Amygdala (tissue), 56 donors: Measurements from ENCODE around the gene SLC44A5.
"Not testable (repeated sequence)": the region's sequence is repeated elsewhere in the genome, so short reads cannot be mapped to it uniquely, and the experiment has no call there.

Source experiments
- DNase-seq, 56 donors: peaks; one replicate each; lab custom pipeline; 2025; lab: John Stamatoyannopoulos, UW

SLC44A5 gene

GRCh38 chr1:75211648-75212047, 399.3 kb downstream of the SLC44A5 start:
- no peak for DNase-seq

DNA sequence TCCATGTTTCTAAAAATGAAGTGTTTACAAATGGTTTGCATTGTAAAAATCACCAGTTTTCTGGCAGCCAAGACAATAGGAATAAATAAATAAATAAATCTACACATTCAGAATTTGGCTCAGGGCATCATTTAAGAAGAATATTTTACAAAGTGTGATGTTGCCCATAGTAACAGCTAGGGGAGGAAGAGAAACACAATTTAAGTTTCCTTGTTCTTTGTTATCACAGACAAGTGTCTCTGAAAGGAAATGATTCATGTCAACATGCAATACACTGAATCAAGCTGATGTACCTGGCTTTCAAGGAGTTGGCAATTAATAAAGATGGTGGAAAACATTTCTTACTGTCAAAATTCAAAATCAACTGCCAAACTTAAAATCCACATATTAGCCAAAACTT, 402.1 kb downstream of the SLC44A5 start:
- DNase-seq, result no peak

- peak in 5 of 56 donors; percentile 0 to 36 (median 3) for DNase-seq
These were observed 407.3 kb downstream of the SLC44A5 start for GRCh38 chr1:75203415-75204277.

- no peak for DNase-seq
These were observed 408.2 kb downstream of the SLC44A5 start for GRCh38 chr1:75202751-75203150.

GRCh38 chr1:75198761-75199160, 412.2 kb downstream of the SLC44A5 start:
- no peak for DNase-seq

DNA sequence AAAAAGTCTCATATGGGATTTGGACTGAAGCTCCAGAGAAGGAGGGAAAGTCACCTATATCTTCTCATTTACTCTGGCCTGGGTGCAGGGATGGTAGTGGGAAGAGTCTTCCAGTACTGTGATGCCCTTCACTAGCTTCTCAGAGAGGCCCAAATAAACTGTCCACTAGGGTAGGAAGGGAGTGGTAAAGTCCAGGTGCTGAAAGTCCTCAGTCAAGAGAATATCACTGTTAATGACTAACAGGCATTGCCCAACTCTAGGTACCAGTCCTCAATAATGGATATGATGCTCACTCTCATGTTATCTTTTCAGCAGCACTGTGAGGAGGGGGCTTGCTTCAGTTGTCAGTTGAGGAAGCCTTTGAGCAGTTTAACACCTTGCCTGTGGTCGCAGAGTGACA, 412.8 kb downstream of the SLC44A5 start:
- no peak for DNase-seq

DNA sequence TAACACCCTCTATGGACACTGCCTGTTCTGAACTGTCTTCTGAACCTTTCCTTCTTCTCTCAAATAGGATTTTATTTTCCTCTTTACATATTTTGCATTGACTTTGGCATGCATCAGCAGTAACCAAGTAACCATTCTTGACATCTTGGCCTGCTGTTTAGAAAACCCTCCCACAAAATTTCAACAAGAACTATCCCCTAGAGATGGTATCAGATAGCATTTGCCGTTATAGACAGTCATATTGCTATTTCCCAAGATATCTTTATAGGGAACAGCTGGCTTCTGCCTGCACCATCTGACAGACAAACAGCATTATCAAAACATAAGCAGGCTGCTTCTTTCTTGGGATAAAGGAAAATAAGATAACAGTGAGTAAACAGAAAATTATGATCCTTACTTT, 422.0 kb downstream of the SLC44A5 start:
- no peak for DNase-seq

GRCh38 chr1:75181214-75181955, 429.5 kb downstream of the SLC44A5 start:
- DNase-seq, result not testable (repeated sequence)

GRCh38 chr1:75174031-75174760, 436.7 kb downstream of the SLC44A5 start:
- DNase-seq, result no peak

DNA sequence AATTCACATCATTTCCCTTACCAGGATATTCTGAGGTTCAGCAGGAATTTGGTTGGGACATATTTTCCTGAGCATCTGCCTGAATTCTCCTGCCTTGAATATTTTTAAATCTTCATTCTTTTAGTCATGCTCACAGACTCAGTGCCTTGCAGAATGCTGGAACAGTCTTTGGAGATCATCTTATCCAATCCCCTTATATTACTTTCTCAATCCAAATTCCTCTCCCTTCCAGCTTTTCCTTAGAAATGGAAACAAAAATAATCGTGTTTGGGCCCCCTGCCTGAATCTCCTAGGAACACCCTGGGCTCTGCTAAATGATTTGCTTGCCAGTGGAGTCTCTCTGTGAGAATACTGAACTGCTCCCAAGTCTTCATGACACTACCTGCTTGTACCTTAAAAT, 438.4 kb downstream of the SLC44A5 start:
- peak in 1 of 56 donors; percentile 6 for DNase-seq

- DNase-seq, result no peak
These were observed 439.0 kb downstream of the SLC44A5 start for GRCh38 chr1:75171876-75172275.

DNA sequence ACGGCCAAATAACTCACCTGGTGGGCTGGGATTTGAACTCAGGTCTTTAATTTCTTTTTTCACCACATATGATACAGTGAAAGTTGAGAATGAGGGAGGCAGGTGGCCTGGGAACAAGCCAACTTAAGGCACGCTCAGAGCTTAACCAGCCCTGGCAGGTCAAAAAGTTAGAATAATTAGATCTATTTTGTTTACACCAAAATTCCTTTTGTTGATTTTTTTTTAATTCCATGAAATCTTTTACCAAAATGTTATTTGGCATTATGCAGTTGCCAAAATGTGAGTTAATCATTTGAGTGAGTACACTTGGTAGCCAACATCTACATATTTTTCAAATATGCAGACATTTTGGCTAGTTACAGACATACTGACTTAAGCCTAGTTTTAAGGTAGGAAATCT, 439.9 kb downstream of the SLC44A5 start:
- no peak for DNase-seq

DNA sequence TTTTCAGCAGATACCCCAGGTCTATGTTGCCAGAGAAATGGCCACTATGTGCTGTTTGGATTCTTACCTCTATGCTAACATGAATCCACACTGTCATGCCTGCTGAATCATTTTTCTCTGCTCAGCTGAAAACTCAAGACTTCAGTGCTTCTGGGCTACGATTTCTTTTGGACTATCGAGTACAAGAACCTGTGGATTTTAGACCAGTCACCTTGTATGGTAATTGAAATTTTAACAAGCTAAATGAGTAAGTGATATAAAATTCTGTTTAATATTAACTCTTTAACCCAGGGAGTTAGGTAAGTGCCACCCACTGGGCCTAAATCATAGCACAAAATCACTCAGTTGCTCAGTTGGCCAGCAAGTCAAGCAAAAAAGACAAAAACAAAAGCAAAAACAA, 440.9 kb downstream of the SLC44A5 start:
- DNase-seq, result no peak

GRCh38 chr1:75166821-75167220, 444.1 kb downstream of the SLC44A5 start:
- DNase-seq, result no peak

GRCh38 chr1:75165264-75165663, 445.6 kb downstream of the SLC44A5 start:
- no peak for DNase-seq

GRCh38 chr1:75159154-75159553, 451.8 kb downstream of the SLC44A5 start:
- DNase-seq, result no peak
